C4-2B (cell line): ENCODE results near the gene KRTAP6-1.

Experiments used
- H3K27ac ChIP-seq: fragments of 450-650 bp; 2 replicates; pipeline ENCODE4 v1.5.1; 2017
- ZFX ChIP-seq: fragments of 450-650 bp; IDR thresholded peaks from 2 replicates; pipeline ENCODE4 v1.6.1; 2017
- TF ChIP-seq, protein P1 (sequence below): fragments of 450-650 bp; conservative IDR thresholded peaks from 2 replicates; pipeline ENCODE4 v1.5.1; 2017; ENCODE audit warnings: mild to moderate bottlenecking

The KRTAP6-1 gene

DNA sequence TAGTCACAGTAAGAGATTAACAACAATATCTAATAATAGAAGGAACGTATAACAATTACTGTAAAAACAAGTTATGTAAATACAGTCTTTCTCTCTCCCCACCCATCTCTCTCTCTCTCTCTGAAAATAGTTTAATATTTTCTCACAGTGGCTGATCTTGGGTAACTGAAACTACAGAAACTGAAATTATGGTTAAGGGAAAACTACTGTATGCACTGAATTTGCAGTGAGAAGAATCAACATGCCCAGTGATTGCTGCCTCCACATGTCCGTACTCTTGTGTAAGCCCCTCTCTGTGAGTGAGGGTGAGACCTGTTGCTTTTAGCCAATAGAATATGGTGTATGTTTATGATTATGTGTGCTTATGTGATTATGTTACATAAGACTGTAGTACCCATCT, 1.6 kb downstream of the KRTAP6-1 start:
- TF ChIP-seq, protein P1, sequence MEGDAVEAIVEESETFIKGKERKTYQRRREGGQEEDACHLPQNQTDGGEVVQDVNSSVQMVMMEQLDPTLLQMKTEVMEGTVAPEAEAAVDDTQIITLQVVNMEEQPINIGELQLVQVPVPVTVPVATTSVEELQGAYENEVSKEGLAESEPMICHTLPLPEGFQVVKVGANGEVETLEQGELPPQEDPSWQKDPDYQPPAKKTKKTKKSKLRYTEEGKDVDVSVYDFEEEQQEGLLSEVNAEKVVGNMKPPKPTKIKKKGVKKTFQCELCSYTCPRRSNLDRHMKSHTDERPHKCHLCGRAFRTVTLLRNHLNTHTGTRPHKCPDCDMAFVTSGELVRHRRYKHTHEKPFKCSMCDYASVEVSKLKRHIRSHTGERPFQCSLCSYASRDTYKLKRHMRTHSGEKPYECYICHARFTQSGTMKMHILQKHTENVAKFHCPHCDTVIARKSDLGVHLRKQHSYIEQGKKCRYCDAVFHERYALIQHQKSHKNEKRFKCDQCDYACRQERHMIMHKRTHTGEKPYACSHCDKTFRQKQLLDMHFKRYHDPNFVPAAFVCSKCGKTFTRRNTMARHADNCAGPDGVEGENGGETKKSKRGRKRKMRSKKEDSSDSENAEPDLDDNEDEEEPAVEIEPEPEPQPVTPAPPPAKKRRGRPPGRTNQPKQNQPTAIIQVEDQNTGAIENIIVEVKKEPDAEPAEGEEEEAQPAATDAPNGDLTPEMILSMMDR: no peak
- TF ChIP-seq ZFX: no peak
- no peak overlapping the region for H3K27ac ChIP-seq

DNA sequence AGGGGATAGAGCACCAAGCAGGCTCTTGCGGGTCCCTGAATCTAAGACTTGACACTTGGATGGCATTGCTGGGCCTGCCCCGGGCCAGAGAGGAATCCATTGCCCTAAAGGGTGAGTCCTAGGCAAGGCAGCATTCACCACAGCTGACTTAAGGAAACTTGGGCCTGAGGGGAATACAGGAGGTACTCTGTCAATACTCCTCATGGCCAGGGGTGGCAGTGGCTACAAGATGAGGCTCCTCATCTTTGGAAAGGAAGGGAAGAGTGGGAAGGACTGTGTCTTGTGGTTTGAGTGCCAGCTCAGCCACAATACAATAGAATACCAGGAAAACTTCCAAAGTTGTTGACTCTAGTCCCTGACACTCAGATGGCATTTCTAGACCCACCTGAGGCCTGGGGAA, 7.8 kb downstream of the KRTAP6-1 start:
- no peak for TF ChIP-seq ZFX
- TF ChIP-seq, protein P1: peak; percentile 20; the same call in 1 of the 2 replicates

DNA sequence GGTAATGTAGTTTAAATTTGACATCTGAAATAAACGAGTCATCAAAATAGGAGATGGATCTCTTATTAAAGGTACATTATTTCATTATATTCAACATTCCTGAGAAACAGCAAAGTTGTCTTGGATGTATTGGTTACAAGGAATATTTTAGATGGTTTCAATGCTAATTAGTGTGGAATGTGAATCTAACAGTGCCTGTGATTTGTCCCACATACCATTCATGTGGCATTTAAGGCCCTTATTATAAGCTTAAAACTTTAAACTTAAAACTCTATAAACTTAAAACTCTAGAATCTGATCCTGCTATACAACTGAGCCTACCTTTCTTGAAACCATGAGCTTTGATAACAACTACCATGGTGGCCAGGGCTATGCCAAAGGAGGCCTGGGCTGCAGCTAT, 12.9 kb downstream of the KRTAP6-1 start, which contains the start of gene KRTAP22-1:
KRTAP22-1 (plus strand) TSS at position 301 of the 400 bp plus-strand sequence.
- no peak within 1 kb of the TSS for H3K27ac ChIP-seq
- TF ChIP-seq, protein P1: no peak
- no peak for TF ChIP-seq ZFX

More for the DNA sequence above, 7.8 kb downstream of the KRTAP6-1 start:
- H3K27ac ChIP-seq: no peak overlapping the region

DNA sequence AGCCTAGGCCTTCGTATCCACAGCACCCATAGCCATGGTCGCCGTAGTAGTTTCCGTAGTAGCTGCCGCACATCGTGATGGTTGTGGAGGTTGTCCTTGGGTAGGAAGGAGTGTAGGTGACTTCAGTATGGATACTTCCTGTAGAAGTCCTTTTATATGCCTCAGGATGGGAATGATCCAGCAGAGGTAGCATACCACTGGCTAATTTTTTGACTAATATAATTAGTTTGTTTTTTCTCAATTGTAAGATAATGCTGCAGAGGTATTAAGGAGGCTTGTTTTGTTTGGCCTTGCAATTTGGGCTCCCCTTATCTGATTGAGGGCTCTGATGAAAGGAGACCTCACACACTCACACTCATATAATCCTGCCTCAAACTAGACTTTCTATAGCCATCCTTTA, 14.9 kb downstream of the KRTAP6-1 start, which contains the start of gene KRTAP6-2:
KRTAP6-2 (minus strand) TSS at position 101 of the 400 bp plus-strand sequence; CDS start at position 73, 28 bp downstream.
- TF ChIP-seq, protein P1: no peak
- no peak for TF ChIP-seq ZFX
- H3K27ac ChIP-seq: no peak within 1 kb of the TSS

DNA sequence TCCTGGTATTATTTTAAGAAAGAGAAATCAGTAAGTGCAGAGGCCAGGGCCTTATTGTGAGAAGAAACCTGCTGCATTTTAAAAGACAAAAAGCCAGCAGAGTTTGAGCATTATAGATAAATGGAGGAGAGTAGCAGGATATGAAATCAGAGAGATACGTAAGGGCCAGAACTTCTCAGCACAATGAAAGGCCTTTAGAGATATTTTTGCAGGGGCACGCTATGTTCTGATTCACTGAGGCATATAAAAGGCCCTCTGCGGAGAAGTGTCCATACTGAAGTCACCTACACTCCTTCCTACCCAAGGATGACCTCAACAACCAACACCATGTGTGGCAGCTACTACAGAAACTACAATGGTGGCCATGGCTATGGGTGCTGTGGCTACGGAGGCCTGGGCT, 21.6 kb downstream of the KRTAP6-1 start, which contains the start of gene KRTAP6-3:
KRTAP6-3 (plus strand) TSS at position 301 of the 400 bp plus-strand sequence; CDS start at position 307, 6 bp downstream.
- no peak within 1 kb of the TSS for H3K27ac ChIP-seq
- no peak for TF ChIP-seq ZFX
- TF ChIP-seq, protein P1: no peak

DNA sequence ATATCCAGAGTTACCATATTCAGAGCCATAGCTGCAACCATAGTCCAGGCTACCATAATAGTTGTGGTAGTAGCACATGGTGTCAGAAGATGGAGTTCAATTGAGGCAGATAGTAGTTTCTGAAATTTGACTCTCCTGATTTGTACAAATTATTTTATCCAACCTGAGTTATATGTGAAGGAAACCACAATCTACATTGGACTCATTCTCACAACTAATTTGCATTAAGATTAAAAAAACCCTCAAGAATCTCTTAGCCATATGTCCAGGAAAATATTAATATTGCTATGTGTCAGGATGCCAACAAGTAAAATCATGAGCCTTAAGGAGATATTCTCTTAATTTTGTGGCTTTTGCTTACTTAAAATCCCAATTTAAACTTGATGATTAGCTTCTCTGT, 23.4 kb downstream of the KRTAP6-1 start, which contains the start of gene KRTAP22-2:
KRTAP22-2 (minus strand) TSS at position 101 of the 400 bp plus-strand sequence.
- H3K27ac ChIP-seq: no peak within 1 kb of the TSS
- TF ChIP-seq, protein P1: no peak
- TF ChIP-seq ZFX: no peak

DNA sequence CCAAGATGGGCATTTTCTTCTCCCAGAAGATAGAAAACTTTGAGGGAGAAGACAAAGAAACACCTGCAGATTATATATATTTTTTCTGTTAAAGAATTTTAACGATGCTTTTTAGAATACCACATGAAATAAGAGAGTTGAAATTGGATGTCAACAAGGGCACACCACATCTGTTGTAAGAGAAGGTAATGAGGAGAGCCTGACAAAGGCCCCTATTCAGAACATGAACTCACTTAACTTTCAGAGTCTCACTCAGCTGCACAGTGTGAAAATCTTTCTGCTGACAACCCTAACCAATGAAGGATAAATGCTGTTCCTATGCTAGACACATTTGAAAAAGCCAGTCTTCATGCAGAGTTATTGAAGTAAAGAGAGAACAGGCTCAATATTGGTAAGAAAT, 30.9 kb downstream of the KRTAP6-1 start:
- H3K27ac ChIP-seq: no peak overlapping the region
- no peak for TF ChIP-seq ZFX
- TF ChIP-seq, protein P1: no peak
